Vagina (tissue), 2 donors: ENCODE data around the gene THSD1. TPM values are rescaled to one million over a fixed set of nuclear protein-coding genes. Genes with fewer than 3 reads are reported as not detected.

Experiments used
- DNase-seq, 2 donors: peaks; one replicate each; pipeline ENCODE4 v3.0.0-alpha.2; 2017; ENCODE audit errors: extremely low spot score in 2 of 2
- H3K27ac ChIP-seq: fragments of 200-600 bp; sonication (generic); one replicate; pipeline ENCODE4 v1.5.1; 2019
- H3K27me3 ChIP-seq: fragments of 200-600 bp; sonication (generic); one replicate; pipeline ENCODE4 v1.5.1; 2019
- H3K36me3 ChIP-seq, 2 donors: fragments of 200-600 bp; sonication (generic); one replicate each; pipeline ENCODE4 v1.5.1; 2017 to 2019
- H3K4me1 ChIP-seq: fragments of 200-600 bp; sonication (generic); one replicate; pipeline ENCODE4 v1.5.1; 2019
- H3K4me3 ChIP-seq, 2 donors: fragments of 200-600 bp; sonication (generic); 1 replicate in 1 of 2; 2 replicates in 1 of 2; pipeline ENCODE4 v1.5.1; 2016 to 2019
- H3K9me3 ChIP-seq: fragments of 200-600 bp; sonication (generic); one replicate; pipeline ENCODE4 v1.5.1; 2019
- CTCF ChIP-seq, 3 experiments: fragments of 450-650 bp in 2 of 3; fragments of 200-600 bp in 1 of 3; sonication (generic) in 1 of 3; IDR thresholded peaks; one replicate each; pipeline ENCODE4 v1.5.1; 2017 to 2019; ENCODE audit warnings: antibody characterized with exemption in 3 of 3, mild to moderate bottlenecking in 2 of 3, moderate library complexity in 2 of 3
- POLR2A ChIP-seq, 2 donors: fragments of 450-650 bp; IDR thresholded peaks; one replicate each; pipeline ENCODE4 v1.6.1; 2017; ENCODE audit warnings: antibody characterized with exemption in 2 of 2, mild to moderate bottlenecking in 2 of 2, moderate library complexity in 2 of 2
- POLR2AphosphoS5 ChIP-seq, 2 donors: sonication (generic); formaldehyde crosslinking; IDR thresholded peaks; one replicate each; pipeline ENCODE4 v1.9.0; 2017; ENCODE audit warnings: antibody characterized with exemption in 2 of 2, mild to moderate bottlenecking in 2 of 2, low read depth in 1 of 2; ENCODE audit not compliant: insufficient read depth in 1 of 2
- intact Hi-C: fragments of 100-400 bp; cut with DNase I; formaldehyde crosslinking; loops from one replicate; pipeline ENCODE4 v1.15.1; 2023
- total RNA-seq: library from RNA; depleted of rRNA; stranded (reverse); fragments of >200 nt; gene quantifications from one replicate; pipeline ENCODE4 v1.2.3, GENCODE V29; 2016

The THSD1 gene
- total RNA-seq, 1 donor from 2014 or later: 6.4 TPM

GRCh38 chr13:52387721-52388120 is 18.3 kb downstream of the THSD1 start:
- Histone ChIP-seq H3K36me3 (no peaks in the 10 kb centered on the region), H3K4me3 (no peak overlapping the region), H3K27ac (no peak overlapping the region), H3K4me1 (no peaks in the 10 kb centered on the region), H3K27me3 (no peaks in the 10 kb centered on the region), H3K9me3 (no peaks in the 10 kb centered on the region)
- intact Hi-C loops: no loop called here
- TF ChIP-seq POLR2A (IDR thresholded peaks at IDR 0.05): no peak
- TF ChIP-seq CTCF (IDR thresholded peaks at IDR 0.05): no peak
- no peak for TF ChIP-seq POLR2AphosphoS5 (IDR thresholded peaks at IDR 0.05; ENCODE audit: insufficient read depth in 1 of 2, low read depth in 1 of 2)
- no peak for DNase-seq

GRCh38 chr13:52385870-52386269 is 20.1 kb downstream of the THSD1 start:
- intact Hi-C loops: no loop called here
- Histone ChIP-seq H3K36me3 (no peaks in the 10 kb centered on the region), H3K4me3 (no peak overlapping the region), H3K27me3 (no peaks in the 10 kb centered on the region), H3K9me3 (no peaks in the 10 kb centered on the region), H3K4me1 (no peaks in the 10 kb centered on the region), H3K27ac (no peak overlapping the region)
- TF ChIP-seq CTCF (IDR thresholded peaks at IDR 0.05) (no peak), POLR2AphosphoS5 (IDR thresholded peaks at IDR 0.05; ENCODE audit: insufficient read depth in 1 of 2, low read depth in 1 of 2) (no peak), POLR2A (IDR thresholded peaks at IDR 0.05) (no peak)
- no peak for DNase-seq

GRCh38 chr13:52383366-52383765 is 22.6 kb downstream of the THSD1 start:
- Histone ChIP-seq H3K27ac (no peak overlapping the region), H3K36me3 (no peaks in the 10 kb centered on the region), H3K4me1 (no peaks in the 10 kb centered on the region), H3K4me3 (no peak overlapping the region), H3K9me3 (no peaks in the 10 kb centered on the region), H3K27me3 (no peaks in the 10 kb centered on the region)
- TF ChIP-seq POLR2AphosphoS5 (IDR thresholded peaks at IDR 0.05; ENCODE audit: insufficient read depth in 1 of 2, low read depth in 1 of 2) (no peak), CTCF (IDR thresholded peaks at IDR 0.05) (no peak), POLR2A (IDR thresholded peaks at IDR 0.05) (no peak)
- intact Hi-C loops: no loop called here
- DNase-seq: no peak

GRCh38 chr13:52378312-52378711 is 27.7 kb downstream of the THSD1 start:
- H3K4me3 ChIP-seq: no peak overlapping the region
- H3K27ac ChIP-seq: no peak overlapping the region
- no peaks in the 10 kb centered on the region for H3K9me3 ChIP-seq
- no peaks in the 10 kb centered on the region for H3K36me3 ChIP-seq
- no peaks in the 10 kb centered on the region for H3K4me1 ChIP-seq
- no peaks in the 10 kb centered on the region for H3K27me3 ChIP-seq
- TF ChIP-seq POLR2AphosphoS5 (IDR thresholded peaks at IDR 0.05; ENCODE audit: insufficient read depth in 1 of 2, low read depth in 1 of 2) (no peak), POLR2A (IDR thresholded peaks at IDR 0.05) (no peak), CTCF (IDR thresholded peaks at IDR 0.05) (no peak)
- DNase-seq: no peak
- intact Hi-C loops: no loop called here

- DNase-seq: no peak
- Histone ChIP-seq H3K27ac (no peak overlapping the region), H3K27me3 (no peaks in the 10 kb centered on the region), H3K4me3 (no peak overlapping the region), H3K36me3 (no peaks in the 10 kb centered on the region), H3K9me3 (no peaks in the 10 kb centered on the region), H3K4me1 (no peaks in the 10 kb centered on the region)
- intact Hi-C loops: no loop called here
- TF ChIP-seq CTCF (IDR thresholded peaks at IDR 0.05) (no peak), POLR2A (IDR thresholded peaks at IDR 0.05) (no peak), POLR2AphosphoS5 (IDR thresholded peaks at IDR 0.05; ENCODE audit: insufficient read depth in 1 of 2, low read depth in 1 of 2) (no peak)
Measured at GRCh38 chr13:52377898-52378297, 28.1 kb downstream of the THSD1 start.
